NCI-H2107 (cell line): ENCODE results near the gene FBXL3.
"Not testable (repeated sequence)": the region's sequence is repeated elsewhere in the genome, so short reads cannot be mapped to it uniquely, and the experiment has no call there.

Experiments
- DNase-seq: peaks from one replicate; lab custom pipeline; 2025; lab: John Stamatoyannopoulos, UW

FBXL3 gene

GRCh38 chr13:76983676-76984075 is 43.3 kb downstream of the FBXL3 start:
- no peak for DNase-seq

- DNase-seq = no peak
Measured at GRCh38 chr13:76982061-76982460, 44.9 kb downstream of the FBXL3 start.

- peak; percentile 16 for DNase-seq
Measured at GRCh38 chr13:76980075-76980718, 46.8 kb downstream of the FBXL3 start.

GRCh38 chr13:76976929-76977328 is 50.0 kb downstream of the FBXL3 start:
- DNase-seq = no peak

- DNase-seq = no peak
Measured at GRCh38 chr13:76976490-76976889, 50.5 kb downstream of the FBXL3 start.

GRCh38 chr13:76975863-76976262 is 51.1 kb downstream of the FBXL3 start:
- no peak for DNase-seq

- no peak for DNase-seq
Measured at GRCh38 chr13:76974618-76974975, 52.4 kb downstream of the FBXL3 start.

GRCh38 chr13:76973920-76974617 is 52.9 kb downstream of the FBXL3 start:
- DNase-seq = no peak

- DNase-seq = no peak
Measured at GRCh38 chr13:76971851-76972829, 54.8 kb downstream of the FBXL3 start.

- no peak for DNase-seq
Measured at GRCh38 chr13:76971215-76971614, 55.7 kb downstream of the FBXL3 start.

GRCh38 chr13:76969488-76970365 is 57.2 kb downstream of the FBXL3 start:
- DNase-seq = no peak

- DNase-seq = no peak
Measured at GRCh38 chr13:76968041-76968440, 58.9 kb downstream of the FBXL3 start.

- DNase-seq = no peak
Measured at GRCh38 chr13:76967031-76967430, 59.9 kb downstream of the FBXL3 start.

- DNase-seq = no peak
Measured at GRCh38 chr13:76965759-76966421, 61.1 kb downstream of the FBXL3 start.

- not testable (repeated sequence) for DNase-seq
Measured at GRCh38 chr13:76959734-76960133, 67.2 kb downstream of the FBXL3 start.

GRCh38 chr13:76958841-76959432 is 68.0 kb downstream of the FBXL3 start:
- no peak for DNase-seq

GRCh38 chr13:76955661-76956060 is 71.3 kb downstream of the FBXL3 start:
- DNase-seq = no peak
